Progenitor cell of endocrine pancreas (in vitro differentiated cells): ENCODE results near the gene GABRR1. TPM values are rescaled to one million over a fixed set of nuclear protein-coding genes. Genes with fewer than 3 reads are reported as not detected.
"Not testable (repeated sequence)": the region's sequence is repeated elsewhere in the genome, so short reads cannot be mapped to it uniquely, and the experiment has no call there.

Experiments used
- DNase-seq: peaks from one replicate; pipeline ENCODE4 v3.0.0; 2021; ENCODE audit warnings: low spot score; ENCODE audit not compliant: unreplicated experiment
- H3K27ac Mint-ChIP-seq: 2 replicates; pipeline ENCODE4 v1.8.0; 2021; ENCODE audit warnings: mild to moderate bottlenecking, moderate library complexity, mixed read lengths
- H3K27me3 Mint-ChIP-seq: 2 replicates; pipeline ENCODE4 v1.8.0; 2021; ENCODE audit warnings: mixed read lengths
- H3K36me3 Mint-ChIP-seq: 2 replicates; pipeline ENCODE4 v1.8.0; 2022; ENCODE audit warnings: mixed read lengths; ENCODE audit not compliant: insufficient read depth
- H3K4me1 Mint-ChIP-seq: 2 replicates; pipeline ENCODE4 v1.8.0; 2021; ENCODE audit warnings: low read depth, mixed read lengths
- H3K4me3 Mint-ChIP-seq: 2 replicates; pipeline ENCODE4 v1.8.0; 2021; ENCODE audit warnings: low read depth, mild to moderate bottlenecking, moderate library complexity, mixed read lengths
- H3K9me3 Mint-ChIP-seq: 2 replicates; pipeline ENCODE4 v1.8.0; 2021; ENCODE audit warnings: low read depth, mixed read lengths
- total RNA-seq: library from RNA; stranded (reverse); gene quantifications from 2 replicates; pipeline ENCODE4 v1.2.1, GENCODE V29; 2021
- TF ChIP-seq, protein P1 (sequence below): fragments of 200-600 bp; sonication (generic); IDR thresholded peaks from one replicate; pipeline ENCODE4 v1.5.0; 2021; ENCODE audit warnings: antibody characterized with exemption, mild to moderate bottlenecking; ENCODE audit not compliant: unreplicated experiment

Gene GABRR1
- total RNA-seq, 1 donor from 2014 or later = not detected

DNA sequence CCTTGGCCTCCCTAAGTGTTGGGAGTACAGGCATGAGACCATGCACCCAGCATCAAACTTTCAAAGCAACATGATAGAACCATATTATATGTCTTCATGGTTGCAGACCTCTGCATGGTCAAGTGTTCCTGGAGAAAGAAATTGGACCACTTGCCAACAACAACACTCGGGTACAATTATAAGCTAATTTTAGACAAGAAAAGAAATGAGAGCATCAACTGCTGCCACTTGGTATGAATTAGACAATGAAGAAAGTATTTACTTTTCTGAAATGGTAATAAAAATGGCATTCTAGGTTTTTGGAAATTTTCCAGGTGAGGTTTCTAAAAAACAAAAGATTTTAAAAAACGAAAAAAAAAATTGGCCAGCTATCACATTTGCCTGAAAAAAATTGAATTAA lies 79.0 kb downstream of the GABRR1 start:
- no peak overlapping the region for H3K4me3 Mint-ChIP-seq
- no peak for DNase-seq
- no peak overlapping the region for H3K27ac Mint-ChIP-seq
- peaks cover 7% of the 10 kb centered on the region for H3K9me3 Mint-ChIP-seq
- H3K4me1 Mint-ChIP-seq = peaks cover 22% of the 10 kb centered on the region
- H3K27me3 Mint-ChIP-seq = no peaks in the 10 kb centered on the region
- H3K36me3 Mint-ChIP-seq = peaks cover 9% of the 10 kb centered on the region
- TF ChIP-seq, protein P1, sequence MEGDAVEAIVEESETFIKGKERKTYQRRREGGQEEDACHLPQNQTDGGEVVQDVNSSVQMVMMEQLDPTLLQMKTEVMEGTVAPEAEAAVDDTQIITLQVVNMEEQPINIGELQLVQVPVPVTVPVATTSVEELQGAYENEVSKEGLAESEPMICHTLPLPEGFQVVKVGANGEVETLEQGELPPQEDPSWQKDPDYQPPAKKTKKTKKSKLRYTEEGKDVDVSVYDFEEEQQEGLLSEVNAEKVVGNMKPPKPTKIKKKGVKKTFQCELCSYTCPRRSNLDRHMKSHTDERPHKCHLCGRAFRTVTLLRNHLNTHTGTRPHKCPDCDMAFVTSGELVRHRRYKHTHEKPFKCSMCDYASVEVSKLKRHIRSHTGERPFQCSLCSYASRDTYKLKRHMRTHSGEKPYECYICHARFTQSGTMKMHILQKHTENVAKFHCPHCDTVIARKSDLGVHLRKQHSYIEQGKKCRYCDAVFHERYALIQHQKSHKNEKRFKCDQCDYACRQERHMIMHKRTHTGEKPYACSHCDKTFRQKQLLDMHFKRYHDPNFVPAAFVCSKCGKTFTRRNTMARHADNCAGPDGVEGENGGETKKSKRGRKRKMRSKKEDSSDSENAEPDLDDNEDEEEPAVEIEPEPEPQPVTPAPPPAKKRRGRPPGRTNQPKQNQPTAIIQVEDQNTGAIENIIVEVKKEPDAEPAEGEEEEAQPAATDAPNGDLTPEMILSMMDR = no peak

DNA sequence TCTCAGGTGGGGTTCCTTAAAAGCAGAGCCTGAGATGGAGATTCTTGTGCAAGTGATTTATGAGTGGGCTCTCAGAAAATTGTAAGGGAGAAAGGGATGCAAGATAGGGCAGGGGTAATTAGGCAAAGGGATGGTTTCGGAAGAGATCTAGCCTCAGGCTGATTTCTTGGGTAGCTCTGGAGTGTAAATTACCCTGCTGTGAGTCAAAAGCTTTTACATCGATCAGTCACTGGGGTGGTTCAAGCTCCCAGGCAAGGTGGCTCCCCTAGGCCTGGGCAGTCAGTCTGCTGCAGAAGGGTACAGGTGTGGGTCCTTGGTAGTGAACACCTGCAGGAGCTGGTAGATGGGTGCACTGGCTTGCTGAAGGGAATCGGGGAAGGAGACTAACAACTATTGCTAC lies 82.4 kb downstream of the GABRR1 start:
- no peak overlapping the region for H3K27ac Mint-ChIP-seq
- H3K4me1 Mint-ChIP-seq = peaks cover 8% of the 10 kb centered on the region
- H3K36me3 Mint-ChIP-seq = peaks cover 13% of the 10 kb centered on the region
- TF ChIP-seq, protein P1 = no peak
- H3K4me3 Mint-ChIP-seq = no peak overlapping the region
- peaks cover 7% of the 10 kb centered on the region for H3K9me3 Mint-ChIP-seq
- H3K27me3 Mint-ChIP-seq = no peaks in the 10 kb centered on the region
- DNase-seq = no peak

DNA sequence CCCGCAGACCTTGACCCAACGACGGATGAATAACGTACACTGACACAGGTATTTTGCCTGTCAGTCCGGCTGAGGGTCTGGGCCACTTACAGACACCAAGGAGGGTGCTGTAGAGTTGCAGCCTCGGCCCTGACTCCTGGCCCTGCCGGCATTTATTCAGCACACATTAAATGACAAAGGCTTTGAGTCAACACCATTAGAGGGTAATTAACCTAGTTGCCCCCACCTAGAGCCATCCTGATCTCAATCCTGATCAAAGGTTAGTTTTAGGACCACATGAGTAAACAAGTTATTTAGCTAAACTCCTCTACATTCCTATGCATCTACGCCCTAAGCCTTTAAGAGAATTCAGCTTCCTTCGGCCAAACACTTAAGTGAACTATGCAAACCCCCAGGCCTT lies 83.2 kb downstream of the GABRR1 start:
- Mint-ChIP-seq H3K9me3 (peaks cover 8% of the 10 kb centered on the region), H3K36me3 (peaks cover 13% of the 10 kb centered on the region), H3K4me3 (no peak overlapping the region), H3K4me1 (peaks cover under 1% of the 10 kb centered on the region), H3K27me3 (no peaks in the 10 kb centered on the region), H3K27ac (no peak overlapping the region)
- TF ChIP-seq, protein P1 = no peak
- no peak for DNase-seq

DNA sequence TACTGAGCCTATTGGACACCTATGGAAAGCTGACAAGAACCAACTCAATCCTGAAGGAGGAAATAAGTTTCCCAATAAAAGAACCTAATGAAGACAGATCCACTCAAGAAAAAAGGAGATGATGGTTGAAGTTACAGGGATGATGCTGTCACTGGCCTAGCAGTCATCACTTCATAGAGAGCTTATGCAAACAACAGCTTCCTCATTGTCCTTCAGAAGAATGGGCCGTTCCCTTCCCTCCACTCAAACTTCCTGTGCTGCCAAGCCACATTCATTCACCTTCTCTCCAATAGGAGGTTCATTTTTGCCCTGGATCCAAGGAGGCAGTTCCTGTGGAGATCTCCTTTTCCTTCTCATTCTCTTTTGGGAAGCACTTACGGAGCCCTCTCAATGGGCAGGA lies 85.1 kb downstream of the GABRR1 start:
- H3K4me1 Mint-ChIP-seq = peaks cover 2% of the 10 kb centered on the region
- no peak for DNase-seq
- H3K27ac Mint-ChIP-seq = no peak overlapping the region
- no peaks in the 10 kb centered on the region for H3K27me3 Mint-ChIP-seq
- peaks cover 20% of the 10 kb centered on the region for H3K36me3 Mint-ChIP-seq
- H3K4me3 Mint-ChIP-seq = no peak overlapping the region
- TF ChIP-seq, protein P1 = no peak
- H3K9me3 Mint-ChIP-seq = peaks cover 16% of the 10 kb centered on the region

DNA sequence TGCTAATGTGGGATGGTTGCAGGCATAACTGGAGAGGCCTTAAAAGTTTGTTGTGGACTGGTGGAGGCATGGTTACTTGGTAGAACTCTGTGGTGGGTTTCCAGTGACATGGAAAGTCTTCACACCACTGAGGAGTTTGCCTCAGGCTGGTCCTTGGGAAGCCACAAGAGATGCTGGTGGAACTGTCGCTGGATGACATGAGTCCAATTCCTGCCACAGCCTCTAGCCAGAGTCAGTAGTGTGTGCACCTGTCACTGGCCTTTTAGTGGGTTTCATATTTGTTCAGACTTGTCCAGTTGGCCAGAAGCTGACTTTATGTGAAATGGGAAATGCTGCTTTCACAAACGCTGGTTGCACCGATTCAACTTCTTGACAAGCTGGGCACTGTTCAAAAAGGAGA lies 85.6 kb downstream of the GABRR1 start:
- Mint-ChIP-seq H3K36me3 (peaks cover 21% of the 10 kb centered on the region), H3K27me3 (no peaks in the 10 kb centered on the region), H3K27ac (no peak overlapping the region), H3K4me1 (peaks cover 2% of the 10 kb centered on the region), H3K4me3 (no peak overlapping the region), H3K9me3 (peaks cover 16% of the 10 kb centered on the region)
- DNase-seq = no peak
- TF ChIP-seq, protein P1 = no peak

DNA sequence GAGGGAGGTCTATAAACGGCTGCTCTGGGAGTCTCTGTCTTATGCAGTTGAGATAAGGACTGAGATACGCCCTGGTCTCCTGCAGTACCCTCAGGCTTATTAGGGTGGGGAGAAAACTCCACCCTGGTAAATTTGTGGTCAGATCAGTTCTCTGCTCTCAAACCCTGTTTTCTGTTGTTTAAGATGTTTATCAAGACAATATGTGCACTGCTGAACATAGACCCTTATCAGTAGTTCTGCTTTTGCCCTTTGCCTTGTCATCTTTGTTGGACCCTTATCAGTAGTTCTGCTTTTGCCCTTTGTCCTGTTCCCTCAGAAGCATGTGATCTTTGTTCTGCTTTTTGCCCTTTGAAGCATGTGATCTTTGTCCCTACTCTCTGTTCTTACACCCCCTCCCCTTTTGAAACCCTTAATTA lies 88.9 kb downstream of the GABRR1 start:
- not testable (repeated sequence) for H3K27me3 Mint-ChIP-seq, DNase-seq, H3K9me3 Mint-ChIP-seq, H3K27ac Mint-ChIP-seq, H3K4me3 Mint-ChIP-seq, H3K4me1 Mint-ChIP-seq
- peaks cover 14% of the 10 kb centered on the region for H3K36me3 Mint-ChIP-seq

Other genes with a start within 250 kb of the GABRR1 start
- gene PNRC1, start 136.6 kb downstream of the GABRR1 start, total RNA-seq = 203 and 212 TPM in 2 replicates
- gene SRSF12, start 99.3 kb downstream of the GABRR1 start, total RNA-seq = 20.0 and 22.2 TPM in 2 replicates
- 20.0 and 20.8 TPM in 2 replicates for gene PM20D2, start 71.3 kb downstream of the GABRR1 start, total RNA-seq
- 0.47 and 0.53 TPM in 2 replicates for gene GABRR2, start 97.9 kb upstream of the GABRR1 start, total RNA-seq
- 36.0 and 36.2 TPM in 2 replicates for gene UBE2J1, start 135.4 kb upstream of the GABRR1 start, total RNA-seq
- 8.0 and 11.4 TPM in 2 replicates for gene RRAGD, start 194.9 kb upstream of the GABRR1 start, total RNA-seq
- gene ANKRD6, start 215.8 kb upstream of the GABRR1 start, total RNA-seq = 29.7 and 32.4 TPM in 2 replicates